Activated CD8-positive, alpha-beta memory T cell treated with anti-CD3 and anti-CD28 coated beads, Interleukin-2, amount 10 ng/mL, durations not matched to agents 7 days and 5 days (primary cell): ENCODE data around the gene NAPB. TPM values are rescaled to one million over a fixed set of nuclear protein-coding genes. Genes with fewer than 3 reads are reported as not detected.

ENCODE experiments used
- ATAC-seq: fragments of 150-1000 bp; cut with Tn5 transposase; one replicate; pipeline ENCODE4 v1.10.0; 2021; ENCODE audit warnings: moderate library complexity
- CTCF ChIA-PET: fragments of 350-600 bp; sonication (Branson Sonifier 250); formaldehyde crosslinking; loops from one replicate; lab custom pipeline; 2021; ENCODE audit warnings: antibody characterized with exemption; lab: Charles Lee
- DNase-seq: peaks from one replicate; pipeline ENCODE4 v3.0.0-alpha.2; 2020
- H3K27ac Mint-ChIP-seq: one replicate; pipeline ENCODE4 v1.8.0; 2021; ENCODE audit warnings: mild to moderate bottlenecking, mixed read lengths
- H3K27me3 Mint-ChIP-seq: one replicate; pipeline ENCODE4 v1.8.0; 2021; ENCODE audit warnings: mixed read lengths
- H3K36me3 Mint-ChIP-seq: one replicate; pipeline ENCODE4 v1.8.0; 2021; ENCODE audit warnings: mild to moderate bottlenecking, mixed read lengths
- H3K4me1 Mint-ChIP-seq: one replicate; pipeline ENCODE4 v1.8.0; 2021; ENCODE audit warnings: mixed read lengths
- H3K4me3 Mint-ChIP-seq: one replicate; pipeline ENCODE4 v1.8.0; 2021; ENCODE audit warnings: mild to moderate bottlenecking, moderate library complexity, mixed read lengths
- H3K9me3 Mint-ChIP-seq: one replicate; pipeline ENCODE4 v1.8.0; 2022; ENCODE audit warnings: low read depth, mixed read lengths
- total RNA-seq, 2 experiments: library from RNA; stranded (reverse); gene quantifications; one replicate each; pipeline ENCODE4 v1.2.3, GENCODE V29; 2021

The NAPB gene
- total RNA-seq, 2 experiments from 2014 or later: 17.5 to 23.1 TPM

- DNase-seq (peak; percentile 67), ATAC-seq (peak; percentile 81)
- Mint-ChIP-seq H3K9me3 (no peaks in the 10 kb centered on the region), H3K27me3 (peaks cover 2% of the 10 kb centered on the region), H3K36me3 (no peaks in the 10 kb centered on the region), H3K4me3 (no peak overlapping the region), H3K27ac (no peak overlapping the region), H3K4me1 (peaks cover 12% of the 10 kb centered on the region)
- CTCF ChIA-PET: interaction anchor here (0.6 to 3.2 kb wide), 6 partner anchors 7 to 336 kb away, joined by 3 to 7 read pairs (median 3); partner anchors contain the start of gene NXT1
These were observed 28.1 kb upstream of the NAPB start for GRCh38 chr20:23449421-23449820.

- no peak overlapping the region for H3K4me3 Mint-ChIP-seq
These were observed 26.9 kb upstream of the NAPB start for GRCh38 chr20:23448167-23448566.

GRCh38 chr20:23446505-23446904 is 25.2 kb upstream of the NAPB start:
- Mint-ChIP-seq H3K4me1 (peaks cover 12% of the 10 kb centered on the region), H3K27ac (no peak overlapping the region), H3K36me3 (no peaks in the 10 kb centered on the region), H3K9me3 (no peaks in the 10 kb centered on the region), H3K4me3 (no peak overlapping the region), H3K27me3 (peaks cover 1% of the 10 kb centered on the region)
- DNase-seq (peak; percentile 62), ATAC-seq (no peak)
- CTCF ChIA-PET: interaction anchor here (0.6 to 3.2 kb wide), 8 partner anchors 9 to 286 kb away, joined by 3 to 21 read pairs (median 4); partner anchors contain the start of gene NXT1

More at GRCh38 chr20:23448167-23448566, 26.9 kb upstream of the NAPB start:
- no peaks in the 10 kb centered on the region for H3K9me3 Mint-ChIP-seq
- peaks cover 12% of the 10 kb centered on the region for H3K4me1 Mint-ChIP-seq
- peaks cover 2% of the 10 kb centered on the region for H3K27me3 Mint-ChIP-seq
- no peaks in the 10 kb centered on the region for H3K36me3 Mint-ChIP-seq
- no peak overlapping the region for H3K27ac Mint-ChIP-seq
- no peak for DNase-seq
- CTCF ChIA-PET: interaction anchor here (1.3 to 3.1 kb wide), 3 partner anchors 16 to 159 kb away, joined by 3 to 12 read pairs (median 3); no protein-coding TSS in a partner anchor
- no peak for ATAC-seq

- Mint-ChIP-seq H3K36me3 (no peaks in the 10 kb centered on the region), H3K27me3 (no peaks in the 10 kb centered on the region), H3K4me1 (peaks cover 12% of the 10 kb centered on the region)
These were observed 24.4 kb upstream of the NAPB start for GRCh38 chr20:23445596-23446217.

GRCh38 chr20:23444859-23445258 is 23.6 kb upstream of the NAPB start:
- Mint-ChIP-seq H3K36me3 (no peaks in the 10 kb centered on the region), H3K9me3 (no peaks in the 10 kb centered on the region), H3K27me3 (no peaks in the 10 kb centered on the region), H3K27ac (no peak overlapping the region), H3K4me1 (peaks cover 9% of the 10 kb centered on the region), H3K4me3 (no peak overlapping the region)
- CTCF ChIA-PET: interaction anchor here (0.9 to 3.2 kb wide), 6 partner anchors 11 to 162 kb away, joined by 3 to 21 read pairs (median 4); partner anchors contain the start of gene NXT1
- ATAC-seq (no peak), DNase-seq (no peak)

More at GRCh38 chr20:23445596-23446217, 24.4 kb upstream of the NAPB start:
- Mint-ChIP-seq H3K27ac (no peak overlapping the region), H3K4me3 (no peak overlapping the region), H3K9me3 (no peaks in the 10 kb centered on the region)
- ATAC-seq (no peak), DNase-seq (peak; percentile 18)
- CTCF ChIA-PET: interaction anchor here (0.9 to 3.2 kb wide), 7 partner anchors 8 to 161 kb away, joined by 3 to 21 read pairs (median 6); partner anchors contain the start of gene NXT1

- CTCF ChIA-PET: interaction anchor here (0.7 to 3.5 kb wide), 12 partner anchors 8 to 171 kb away, joined by 3 to 50 read pairs (median 5); partner anchors contain the start of genes NAPB and NXT1
- Mint-ChIP-seq H3K9me3 (no peaks in the 10 kb centered on the region), H3K27me3 (no peaks in the 10 kb centered on the region), H3K36me3 (no peaks in the 10 kb centered on the region), H3K27ac (no peak overlapping the region), H3K4me1 (no peaks in the 10 kb centered on the region), H3K4me3 (no peak overlapping the region)
- ATAC-seq: no peak
- DNase-seq: peak; percentile 27
These were observed 21.1 kb upstream of the NAPB start for GRCh38 chr20:23442436-23442835.

GRCh38 chr20:23441850-23442313 is 20.6 kb upstream of the NAPB start:
- Mint-ChIP-seq H3K27me3 (no peaks in the 10 kb centered on the region), H3K36me3 (no peaks in the 10 kb centered on the region), H3K4me3 (no peak overlapping the region), H3K4me1 (no peaks in the 10 kb centered on the region), H3K27ac (no peak overlapping the region), H3K9me3 (no peaks in the 10 kb centered on the region)
- DNase-seq: peak; percentile 78
- CTCF ChIA-PET: interaction anchor here (0.7 to 3.5 kb wide), 14 partner anchors 8 to 171 kb away, joined by 3 to 50 read pairs (median 4); partner anchors contain the start of genes CST9, NAPB and NXT1
- peak; percentile 85 for ATAC-seq

GRCh38 chr20:23440004-23440403 is 18.7 kb upstream of the NAPB start:
- H3K9me3 Mint-ChIP-seq: no peaks in the 10 kb centered on the region
- no peaks in the 10 kb centered on the region for H3K4me1 Mint-ChIP-seq
- ATAC-seq: no peak
- H3K4me3 Mint-ChIP-seq: no peak overlapping the region
- no peaks in the 10 kb centered on the region for H3K36me3 Mint-ChIP-seq
- DNase-seq: peak; percentile 14
- CTCF ChIA-PET: interaction anchor here (1.5 to 3.5 kb wide), 2 partner anchors 18 to 169 kb away, joined by 6 to 50 read pairs; partner anchors contain the start of gene NAPB
- H3K27ac Mint-ChIP-seq: no peak overlapping the region
- H3K27me3 Mint-ChIP-seq: no peaks in the 10 kb centered on the region

- no peak overlapping the region for H3K4me3 Mint-ChIP-seq
- H3K9me3 Mint-ChIP-seq: no peaks in the 10 kb centered on the region
- ATAC-seq: no peak
- no peak overlapping the region for H3K27ac Mint-ChIP-seq
- CTCF ChIA-PET: interaction anchor here (1.6 kb wide), 1 partner anchor 171 kb away, joined by 3 read pairs; no protein-coding TSS in a partner anchor
- no peaks in the 10 kb centered on the region for H3K4me1 Mint-ChIP-seq
- DNase-seq: peak; percentile 28
- H3K36me3 Mint-ChIP-seq: no peaks in the 10 kb centered on the region
- no peaks in the 10 kb centered on the region for H3K27me3 Mint-ChIP-seq
These were observed 17.4 kb upstream of the NAPB start for GRCh38 chr20:23438661-23439060.

- no peaks in the 10 kb centered on the region for H3K9me3 Mint-ChIP-seq
- CTCF ChIA-PET: interaction anchor here (1.3 to 2.1 kb wide), 3 partner anchors 9 to 172 kb away, joined by 3 to 8 read pairs (median 4); no protein-coding TSS in a partner anchor
- no peaks in the 10 kb centered on the region for H3K27me3 Mint-ChIP-seq
- no peak overlapping the region for H3K27ac Mint-ChIP-seq
- no peak for ATAC-seq
- peak; percentile 16 for DNase-seq
- no peaks in the 10 kb centered on the region for H3K36me3 Mint-ChIP-seq
- no peak overlapping the region for H3K4me3 Mint-ChIP-seq
- H3K4me1 Mint-ChIP-seq: no peaks in the 10 kb centered on the region
These were observed 16.0 kb upstream of the NAPB start for GRCh38 chr20:23437126-23437899.

GRCh38 chr20:23436681-23437080 is 15.4 kb upstream of the NAPB start:
- Mint-ChIP-seq H3K4me3 (no peak overlapping the region), H3K36me3 (no peaks in the 10 kb centered on the region), H3K9me3 (no peaks in the 10 kb centered on the region), H3K27me3 (no peaks in the 10 kb centered on the region), H3K4me1 (no peaks in the 10 kb centered on the region), H3K27ac (no peak overlapping the region)
- CTCF ChIA-PET: interaction anchor here (1.3 to 2.1 kb wide), 2 partner anchors 10 to 170 kb away, joined by 4 to 8 read pairs; no protein-coding TSS in a partner anchor
- no peak for ATAC-seq
- peak; percentile 9 for DNase-seq

- no peaks in the 10 kb centered on the region for H3K36me3 Mint-ChIP-seq
- no peak overlapping the region for H3K4me3 Mint-ChIP-seq
- DNase-seq: peak; percentile 18
- no peaks in the 10 kb centered on the region for H3K27me3 Mint-ChIP-seq
- H3K4me1 Mint-ChIP-seq: no peaks in the 10 kb centered on the region
- ATAC-seq: no peak
- H3K27ac Mint-ChIP-seq: no peak overlapping the region
- CTCF ChIA-PET: interaction anchor here (1.4 to 2.1 kb wide), 2 partner anchors 11 to 86 kb away, joined by 3 to 8 read pairs; no protein-coding TSS in a partner anchor
- no peaks in the 10 kb centered on the region for H3K9me3 Mint-ChIP-seq
These were observed 14.6 kb upstream of the NAPB start for GRCh38 chr20:23435626-23436539.
